Left ventricle myocardium inferior (tissue), 1 donor: Measurements from ENCODE around the gene TULP1. TPM values are rescaled to one million over a fixed set of nuclear protein-coding genes. Genes with fewer than 3 reads are reported as not detected.

Source experiments
- DNase-seq: peaks from one replicate; pipeline ENCODE4 v3.0.0-alpha.2; 2020
- H3K27ac ChIP-seq: fragments of 200-600 bp; replicated peaks from 2 replicates; pipeline ENCODE4 v1.8.0; 2021
- H3K27me3 ChIP-seq: fragments of 200-600 bp; 2 replicates; pipeline ENCODE4 v1.8.0; 2021; ENCODE audit warnings: low read depth
- H3K36me3 ChIP-seq: fragments of 200-600 bp; 2 replicates; pipeline ENCODE4 v1.8.0; 2021
- H3K4me1 ChIP-seq: fragments of 200-600 bp; 2 replicates; pipeline ENCODE4 v1.8.0; 2021
- H3K4me3 ChIP-seq: fragments of 200-600 bp; 2 replicates; pipeline ENCODE4 v1.8.0; 2021; ENCODE audit warnings: mild to moderate bottlenecking, moderate library complexity
- H3K9me3 ChIP-seq: fragments of 200-600 bp; replicated peaks from 2 replicates; pipeline ENCODE4 v1.8.0; 2021
- intact Hi-C: fragments of 100-400 bp; cut with micrococcal nuclease; formaldehyde crosslinking; loops from one replicate; pipeline ENCODE4 v1.11.0; 2022
- total RNA-seq: library from RNA; stranded (reverse); fragmentation: NEBNext Ultra II Directional; extraction: Animal tissue kit (Norgen Biotek cat#: 25700); gene quantifications from one replicate; pipeline ENCODE4 v1.2.1, GENCODE V29; 2021
- TF ChIP-seq, protein P1 (sequence below): fragments of 200-600 bp; IDR thresholded peaks from 2 replicates; pipeline ENCODE4 v1.8.0; 2021; ENCODE audit warnings: antibody characterized with exemption, mild to moderate bottlenecking, borderline replicate concordance
- donor health status: DM: no; HTN: yes; CAD: no; lungs with severe emphysema.

Gene TULP1
- total RNA-seq, 1 donor from 2014 or later = not detected

DNA sequence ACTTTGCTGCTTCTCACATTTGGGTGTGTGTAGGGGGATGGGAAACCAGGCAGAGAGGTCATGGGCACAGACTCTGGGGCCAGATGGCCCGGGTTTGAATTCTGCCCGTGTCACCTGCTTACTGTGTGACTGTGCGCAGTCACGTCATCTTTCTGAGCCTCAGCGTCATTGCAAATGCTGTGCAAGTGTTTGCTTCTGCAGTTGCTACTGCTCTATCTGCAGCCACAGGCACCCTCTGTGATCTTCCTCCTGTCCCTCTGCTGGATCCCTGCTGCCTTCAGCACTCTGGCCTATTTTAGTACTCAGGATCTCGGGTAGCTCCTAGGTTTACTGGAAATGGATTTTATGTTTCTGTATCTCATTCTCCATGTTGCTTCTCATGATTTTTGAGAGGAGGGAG lies 40.6 kb upstream of the TULP1 start:
- TF ChIP-seq, protein P1, sequence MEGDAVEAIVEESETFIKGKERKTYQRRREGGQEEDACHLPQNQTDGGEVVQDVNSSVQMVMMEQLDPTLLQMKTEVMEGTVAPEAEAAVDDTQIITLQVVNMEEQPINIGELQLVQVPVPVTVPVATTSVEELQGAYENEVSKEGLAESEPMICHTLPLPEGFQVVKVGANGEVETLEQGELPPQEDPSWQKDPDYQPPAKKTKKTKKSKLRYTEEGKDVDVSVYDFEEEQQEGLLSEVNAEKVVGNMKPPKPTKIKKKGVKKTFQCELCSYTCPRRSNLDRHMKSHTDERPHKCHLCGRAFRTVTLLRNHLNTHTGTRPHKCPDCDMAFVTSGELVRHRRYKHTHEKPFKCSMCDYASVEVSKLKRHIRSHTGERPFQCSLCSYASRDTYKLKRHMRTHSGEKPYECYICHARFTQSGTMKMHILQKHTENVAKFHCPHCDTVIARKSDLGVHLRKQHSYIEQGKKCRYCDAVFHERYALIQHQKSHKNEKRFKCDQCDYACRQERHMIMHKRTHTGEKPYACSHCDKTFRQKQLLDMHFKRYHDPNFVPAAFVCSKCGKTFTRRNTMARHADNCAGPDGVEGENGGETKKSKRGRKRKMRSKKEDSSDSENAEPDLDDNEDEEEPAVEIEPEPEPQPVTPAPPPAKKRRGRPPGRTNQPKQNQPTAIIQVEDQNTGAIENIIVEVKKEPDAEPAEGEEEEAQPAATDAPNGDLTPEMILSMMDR = no peak
- H3K4me3 ChIP-seq = no peak overlapping the region
- peaks cover 45% of the 10 kb centered on the region for H3K27me3 ChIP-seq
- H3K9me3 ChIP-seq = peaks cover 29% of the 10 kb centered on the region
- no peaks in the 10 kb centered on the region for H3K4me1 ChIP-seq
- no peak for DNase-seq
- H3K36me3 ChIP-seq = no peaks in the 10 kb centered on the region
- no peak overlapping the region for H3K27ac ChIP-seq
- intact Hi-C loops = no loop called here

DNA sequence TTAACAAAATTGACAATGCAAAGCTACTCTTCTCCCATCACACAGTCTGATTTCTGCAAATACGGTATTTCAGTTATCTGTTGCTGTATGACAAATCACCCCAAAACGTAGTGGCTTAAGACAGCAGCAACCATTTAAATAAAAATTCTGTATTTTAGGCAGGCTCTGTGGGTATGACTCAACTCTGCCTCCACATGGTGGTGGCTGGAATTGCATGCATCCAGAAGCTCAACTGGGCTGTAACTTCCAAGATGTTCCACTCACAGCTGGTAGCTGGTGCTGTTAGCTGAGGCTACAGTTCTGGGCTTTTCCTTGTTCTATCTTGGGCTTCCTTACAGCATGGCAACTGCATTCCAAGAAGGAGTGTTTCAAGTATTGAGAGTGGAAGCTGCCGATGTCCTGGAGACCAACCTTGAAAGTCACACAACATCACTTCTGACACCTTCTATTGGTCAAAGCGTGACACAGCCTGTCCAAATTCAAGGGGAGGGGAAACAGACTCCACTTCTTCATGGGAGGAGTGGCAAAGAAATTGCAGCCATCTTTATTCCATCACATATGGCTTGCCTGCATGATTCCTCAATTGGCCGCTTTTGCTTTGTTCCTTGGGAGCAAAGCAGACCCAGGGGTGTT lies 39.7 kb upstream of the TULP1 start:
- no peak overlapping the region for H3K4me3 ChIP-seq

DNA sequence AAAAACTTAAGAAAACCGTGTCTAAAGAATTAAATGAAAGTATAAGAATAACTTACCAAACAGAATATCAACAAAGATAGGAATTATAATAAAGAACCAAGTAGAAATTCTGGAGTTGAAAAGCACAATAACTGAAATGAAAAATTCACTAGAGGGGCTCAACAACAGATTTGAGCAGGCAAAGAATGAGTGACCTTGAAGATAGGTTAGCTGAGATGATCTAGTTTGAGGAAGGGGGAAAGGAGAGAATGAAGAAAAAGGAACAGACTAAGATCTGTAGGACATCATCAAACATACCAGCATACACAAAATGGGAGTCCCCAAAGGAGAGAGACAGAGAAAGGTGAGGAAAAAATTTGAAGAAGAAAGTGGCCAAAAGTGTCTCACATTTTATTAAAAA lies 37.7 kb upstream of the TULP1 start:
- TF ChIP-seq, protein P1 = no peak
- intact Hi-C loops = no loop called here
- Histone ChIP-seq H3K27me3 (peaks cover 65% of the 10 kb centered on the region), H3K9me3 (peaks cover 29% of the 10 kb centered on the region), H3K4me1 (no peaks in the 10 kb centered on the region), H3K4me3 (no peak overlapping the region), H3K27ac (no peak overlapping the region), H3K36me3 (no peaks in the 10 kb centered on the region)
- DNase-seq = no peak

More for the DNA sequence above, 39.7 kb upstream of the TULP1 start:
- H3K27ac ChIP-seq = no peak overlapping the region
- no peaks in the 10 kb centered on the region for H3K4me1 ChIP-seq
- H3K36me3 ChIP-seq = no peaks in the 10 kb centered on the region
- peaks cover 54% of the 10 kb centered on the region for H3K27me3 ChIP-seq
- intact Hi-C loops = no loop called here
- no peak for DNase-seq
- TF ChIP-seq, protein P1 = peak; percentile 57
- peaks cover 29% of the 10 kb centered on the region for H3K9me3 ChIP-seq

DNA sequence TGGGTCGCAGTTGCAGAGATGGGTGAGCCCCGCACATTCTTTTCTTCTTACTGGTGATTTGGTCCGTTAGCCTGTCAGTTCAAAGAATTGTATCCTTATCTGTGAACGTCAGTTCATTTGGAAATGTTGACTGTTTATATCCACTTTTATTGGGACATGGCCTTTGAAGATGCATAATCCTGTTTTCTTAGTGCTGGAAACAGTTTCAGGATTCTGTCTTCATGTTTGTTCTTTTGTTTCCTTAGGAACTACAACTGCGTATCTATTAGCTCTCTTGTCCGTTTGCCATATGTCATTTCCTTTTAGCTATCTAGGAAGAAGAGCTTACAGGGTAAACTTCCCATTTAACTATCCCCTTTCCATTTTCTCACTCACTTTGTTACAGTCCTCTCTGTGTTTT lies 35.0 kb upstream of the TULP1 start:
- Histone ChIP-seq H3K4me3 (no peak overlapping the region), H3K9me3 (peaks cover 29% of the 10 kb centered on the region), H3K36me3 (no peaks in the 10 kb centered on the region), H3K27ac (no peak overlapping the region), H3K4me1 (no peaks in the 10 kb centered on the region), H3K27me3 (peaks cover 66% of the 10 kb centered on the region)
- no peak for DNase-seq
- TF ChIP-seq, protein P1 = no peak
- intact Hi-C loops = no loop called here

DNA sequence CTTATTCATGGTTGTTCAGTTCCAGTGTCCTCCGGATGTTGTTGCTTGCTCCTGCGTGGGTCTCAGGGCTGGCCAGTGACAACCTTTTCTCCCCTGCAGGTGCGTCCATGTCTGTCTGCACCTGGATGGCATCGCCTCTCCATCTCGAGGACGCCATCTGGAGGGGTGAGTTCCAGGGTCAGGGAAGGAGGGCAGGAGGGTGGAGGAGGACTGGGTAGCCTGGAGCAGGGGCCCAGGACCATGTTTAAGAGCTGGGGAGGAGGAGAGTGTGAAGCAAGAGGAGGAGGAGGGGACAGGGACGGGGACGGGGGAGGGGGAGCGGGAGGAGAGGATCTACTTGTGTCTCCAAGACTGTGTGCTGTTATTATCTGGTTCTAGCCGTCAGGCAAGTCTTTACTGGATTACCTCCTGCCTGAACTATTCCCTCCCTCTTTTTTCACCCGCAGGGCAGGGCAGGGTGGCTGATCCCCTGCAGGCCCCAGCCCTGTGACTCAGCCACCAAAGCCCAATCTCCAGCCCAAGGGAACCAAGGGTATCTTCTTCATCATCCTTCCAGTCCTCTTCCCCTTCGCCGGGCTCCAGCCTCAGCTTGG lies 32.2 kb upstream of the TULP1 start:
- intact Hi-C loops = no loop called here
- H3K9me3 ChIP-seq = peaks cover 21% of the 10 kb centered on the region
- peaks cover 48% of the 10 kb centered on the region for H3K27me3 ChIP-seq
- no peak overlapping the region for H3K27ac ChIP-seq
- H3K4me3 ChIP-seq = no peak overlapping the region
- no peaks in the 10 kb centered on the region for H3K4me1 ChIP-seq
- H3K36me3 ChIP-seq = no peaks in the 10 kb centered on the region
- no peak for DNase-seq
- TF ChIP-seq, protein P1 = no peak
